Mucosa of rectum (tissue), 2 donors: ENCODE data around the gene LAYN.

ENCODE experiments used
- H3K27ac ChIP-seq, 2 donors: one replicate each; pipeline ENCODE4 v1.7.0; 2013; ENCODE audit warnings: inconsistent platforms in 2 of 2, low read depth in 2 of 2, low read length in 2 of 2
- H3K27me3 ChIP-seq, 2 donors: one replicate each; pipeline ENCODE4 v1.7.0; 2013; ENCODE audit warnings: low read length in 2 of 2; ENCODE audit not compliant: control insufficient read depth in 2 of 2, insufficient read depth in 2 of 2
- H3K36me3 ChIP-seq, 2 donors: one replicate each; pipeline ENCODE4 v1.7.0; 2013; ENCODE audit warnings: low read length in 2 of 2; ENCODE audit not compliant: control insufficient read depth in 2 of 2, insufficient read depth in 2 of 2
- H3K4me1 ChIP-seq, 2 donors: one replicate each; pipeline ENCODE4 v1.7.0; 2013; ENCODE audit warnings: low read length in 2 of 2, mild to moderate bottlenecking in 1 of 2; ENCODE audit not compliant: control insufficient read depth in 2 of 2, insufficient read depth in 2 of 2
- H3K4me3 ChIP-seq, 2 donors: one replicate each; pipeline ENCODE4 v1.7.0; 2013; ENCODE audit warnings: low read length in 2 of 2
- H3K9ac ChIP-seq, 2 donors: one replicate each; pipeline ENCODE4 v1.7.0; 2013; ENCODE audit warnings: low read length in 2 of 2, low read depth in 1 of 2, mild to moderate bottlenecking in 1 of 2
- H3K9me3 ChIP-seq, 2 donors: one replicate each; pipeline ENCODE4 v1.7.0; 2013; ENCODE audit warnings: low read length in 2 of 2; ENCODE audit not compliant: control insufficient read depth in 2 of 2
- donor health status: healthy.
- donor health status: Normal muscosa, but diverticular disease.

LAYN gene

GRCh38 chr11:111559800-111560464 lies 19.4 kb downstream of the LAYN start:
- Histone ChIP-seq H3K9me3 (peaks cover 0 to 3% of the 10 kb centered on the region in 2 donors), H3K27me3 (no peaks in the 10 kb centered on the region), H3K36me3 (no peaks in the 10 kb centered on the region), H3K4me1 (no peaks in the 10 kb centered on the region), H3K4me3 (no peak overlapping the region), H3K27ac (no peak overlapping the region), H3K9ac (no peak overlapping the region)

GRCh38 chr11:111560800-111561199 lies 20.3 kb downstream of the LAYN start:
- H3K4me3 ChIP-seq: no peak overlapping the region
- H3K9ac ChIP-seq: no peak overlapping the region
- H3K9me3 ChIP-seq: peaks cover 0 to 3% of the 10 kb centered on the region in 2 donors
- H3K4me1 ChIP-seq: no peaks in the 10 kb centered on the region
- H3K36me3 ChIP-seq: no peaks in the 10 kb centered on the region
- H3K27me3 ChIP-seq: no peaks in the 10 kb centered on the region
- H3K27ac ChIP-seq: no peak overlapping the region

- H3K4me3 ChIP-seq: no peak overlapping the region
- H3K27ac ChIP-seq: no peak overlapping the region
- no peak overlapping the region for H3K9ac ChIP-seq
Measured at GRCh38 chr11:111561306-111561705, 20.8 kb downstream of the LAYN start.

GRCh38 chr11:111561791-111562325 lies 21.3 kb downstream of the LAYN start:
- H3K4me3 ChIP-seq: no peak overlapping the region
- no peaks in the 10 kb centered on the region for H3K9me3 ChIP-seq

More at GRCh38 chr11:111561306-111561705, 20.8 kb downstream of the LAYN start:
- no peaks in the 10 kb centered on the region for H3K27me3 ChIP-seq
- no peaks in the 10 kb centered on the region for H3K9me3 ChIP-seq
- no peaks in the 10 kb centered on the region for H3K4me1 ChIP-seq
- H3K36me3 ChIP-seq: no peaks in the 10 kb centered on the region

GRCh38 chr11:111562692-111563389 lies 22.3 kb downstream of the LAYN start:
- no peaks in the 10 kb centered on the region for H3K9me3 ChIP-seq

More at GRCh38 chr11:111561791-111562325, 21.3 kb downstream of the LAYN start:
- no peaks in the 10 kb centered on the region for H3K36me3 ChIP-seq
- H3K27me3 ChIP-seq: no peaks in the 10 kb centered on the region
- no peak overlapping the region for H3K27ac ChIP-seq
- no peak overlapping the region for H3K9ac ChIP-seq
- H3K4me1 ChIP-seq: no peaks in the 10 kb centered on the region

GRCh38 chr11:111565114-111565720 lies 24.7 kb downstream of the LAYN start:
- no peaks in the 10 kb centered on the region for H3K9me3 ChIP-seq
- H3K4me1 ChIP-seq: no peaks in the 10 kb centered on the region
- no peak overlapping the region for H3K4me3 ChIP-seq
- no peak overlapping the region for H3K9ac ChIP-seq
- H3K27me3 ChIP-seq: no peaks in the 10 kb centered on the region
- H3K27ac ChIP-seq: no peak overlapping the region
- H3K36me3 ChIP-seq: no peaks in the 10 kb centered on the region

More at GRCh38 chr11:111562692-111563389, 22.3 kb downstream of the LAYN start:
- Histone ChIP-seq H3K4me1 (no peaks in the 10 kb centered on the region), H3K9ac (no peak overlapping the region), H3K36me3 (no peaks in the 10 kb centered on the region), H3K27me3 (no peaks in the 10 kb centered on the region), H3K4me3 (no peak overlapping the region), H3K27ac (no peak overlapping the region)

GRCh38 chr11:111566324-111566723 lies 25.8 kb downstream of the LAYN start:
- Histone ChIP-seq H3K4me3 (no peak overlapping the region), H3K27me3 (no peaks in the 10 kb centered on the region), H3K9ac (no peak overlapping the region), H3K36me3 (no peaks in the 10 kb centered on the region), H3K4me1 (no peaks in the 10 kb centered on the region), H3K27ac (no peak overlapping the region), H3K9me3 (no peaks in the 10 kb centered on the region)

GRCh38 chr11:111569476-111569875 lies 29.0 kb downstream of the LAYN start:
- Histone ChIP-seq H3K4me1 (no peaks in the 10 kb centered on the region), H3K36me3 (no peaks in the 10 kb centered on the region), H3K9ac (no peak overlapping the region), H3K27ac (no peak overlapping the region), H3K4me3 (no peak overlapping the region), H3K27me3 (no peaks in the 10 kb centered on the region), H3K9me3 (no peaks in the 10 kb centered on the region)

- no peaks in the 10 kb centered on the region for H3K27me3 ChIP-seq
- no peaks in the 10 kb centered on the region for H3K36me3 ChIP-seq
- no peak overlapping the region for H3K9ac ChIP-seq
- H3K9me3 ChIP-seq: no peaks in the 10 kb centered on the region
- H3K4me1 ChIP-seq: no peaks in the 10 kb centered on the region
- no peak overlapping the region for H3K4me3 ChIP-seq
- H3K27ac ChIP-seq: no peak overlapping the region
Measured at GRCh38 chr11:111570796-111571195, 30.3 kb downstream of the LAYN start.
